Activated effector memory CD4-positive, alpha-beta T cell treated with anti-CD3 and anti-CD28 coated beads, Interleukin-2, amount 50 U/mL, for 16 hours (primary cell): ENCODE results near the gene ZNF816.
"Not testable (repeated sequence)": the region's sequence is repeated elsewhere in the genome, so short reads cannot be mapped to it uniquely, and the experiment has no call there.

Experiments
- DNase-seq: peaks from one replicate; pipeline ENCODE4 v3.0.0-alpha.2; 2020

ZNF816 gene

DNA sequence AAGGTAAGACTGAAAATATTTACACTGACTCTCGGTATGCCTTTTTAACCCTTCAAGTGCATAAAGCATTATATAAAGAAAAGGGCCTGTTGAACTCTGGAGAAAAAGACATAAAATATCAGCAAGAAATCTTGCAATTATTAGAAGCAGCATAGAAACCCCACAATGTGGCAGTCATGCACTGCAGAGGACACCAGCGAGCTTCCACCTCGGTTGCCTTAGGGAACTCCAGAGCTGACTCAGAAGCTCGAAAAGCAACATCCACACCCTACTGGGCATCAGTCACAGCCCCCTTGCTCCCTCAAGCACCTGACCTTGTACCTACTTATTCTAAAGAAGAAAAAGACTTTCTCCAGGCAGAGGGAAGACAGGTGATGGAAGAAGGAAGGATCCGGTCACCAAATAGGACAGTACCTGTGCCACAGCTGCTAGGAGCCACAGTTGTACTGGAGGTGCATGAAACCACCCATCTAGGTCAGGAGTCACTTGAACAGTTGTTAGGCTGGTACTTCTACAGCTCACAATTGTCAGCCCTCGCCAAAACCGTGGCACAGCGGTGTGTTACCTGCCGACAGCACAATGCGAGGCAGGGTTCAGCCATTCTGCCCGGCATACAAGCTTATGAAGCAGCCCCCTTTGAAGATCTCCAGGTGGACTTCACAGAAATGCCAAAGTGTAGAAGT, 2.9 kb downstream of the ZNF816 start:
- no peak for DNase-seq

DNA sequence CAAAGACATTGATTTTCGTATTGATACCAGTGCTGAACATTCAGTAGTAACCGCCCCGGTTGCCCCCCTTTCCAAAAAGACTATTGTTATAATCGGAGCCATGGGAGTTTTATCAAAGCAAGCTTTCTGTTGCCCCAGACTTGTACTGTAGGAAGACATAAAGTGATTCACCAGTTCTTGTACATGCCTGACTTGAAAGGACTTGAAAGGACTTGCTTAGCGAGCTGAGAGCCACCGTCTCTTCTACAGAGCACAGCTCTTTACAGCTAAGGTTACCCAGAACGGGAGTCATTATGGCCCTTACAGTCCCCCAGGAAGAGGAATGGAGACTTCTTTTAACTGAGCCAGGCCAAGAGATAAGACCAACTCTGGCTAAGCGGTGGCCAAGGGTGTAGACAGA, 5.1 kb downstream of the ZNF816 start:
- DNase-seq, result no peak

DNA sequence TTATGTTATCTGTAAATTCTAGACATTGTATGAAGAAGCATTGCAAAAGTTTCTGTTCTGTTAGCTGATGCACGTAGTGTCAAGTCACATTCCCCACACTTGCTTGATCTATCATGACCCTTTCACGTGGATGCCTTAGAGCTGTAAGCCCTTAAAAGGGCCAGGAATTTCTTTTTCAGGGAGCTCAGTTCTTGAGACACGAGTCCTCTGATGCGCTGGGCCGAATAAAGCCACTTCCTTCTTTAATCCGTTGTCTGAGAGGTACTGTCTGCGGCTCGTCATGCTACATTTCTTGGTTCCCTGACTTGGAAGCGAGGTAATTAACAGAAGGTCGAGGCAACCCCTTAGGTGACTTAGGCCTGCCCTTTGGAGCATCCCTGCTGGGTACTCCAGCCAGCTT, 5.8 kb downstream of the ZNF816 start:
- no peak for DNase-seq

DNA sequence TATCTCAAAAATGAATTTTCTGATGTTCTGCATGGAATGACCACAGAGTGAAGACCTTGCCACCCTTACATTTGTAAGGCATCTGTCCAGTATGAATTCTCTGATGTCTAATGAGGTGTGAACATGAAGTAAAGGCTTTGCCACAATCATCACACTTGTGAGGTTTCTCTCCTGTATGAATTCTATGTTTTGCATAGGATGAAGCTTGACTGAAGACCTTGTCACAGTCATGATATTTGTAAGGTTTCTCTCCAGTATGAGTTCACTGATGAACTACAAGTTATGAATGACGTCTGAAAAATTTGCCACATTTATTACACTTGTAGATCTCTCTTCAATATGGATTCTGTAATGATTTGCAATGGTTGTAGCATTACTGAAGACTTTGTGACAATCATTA, 13.3 kb downstream of the ZNF816 start:
- no peak for DNase-seq

DNA sequence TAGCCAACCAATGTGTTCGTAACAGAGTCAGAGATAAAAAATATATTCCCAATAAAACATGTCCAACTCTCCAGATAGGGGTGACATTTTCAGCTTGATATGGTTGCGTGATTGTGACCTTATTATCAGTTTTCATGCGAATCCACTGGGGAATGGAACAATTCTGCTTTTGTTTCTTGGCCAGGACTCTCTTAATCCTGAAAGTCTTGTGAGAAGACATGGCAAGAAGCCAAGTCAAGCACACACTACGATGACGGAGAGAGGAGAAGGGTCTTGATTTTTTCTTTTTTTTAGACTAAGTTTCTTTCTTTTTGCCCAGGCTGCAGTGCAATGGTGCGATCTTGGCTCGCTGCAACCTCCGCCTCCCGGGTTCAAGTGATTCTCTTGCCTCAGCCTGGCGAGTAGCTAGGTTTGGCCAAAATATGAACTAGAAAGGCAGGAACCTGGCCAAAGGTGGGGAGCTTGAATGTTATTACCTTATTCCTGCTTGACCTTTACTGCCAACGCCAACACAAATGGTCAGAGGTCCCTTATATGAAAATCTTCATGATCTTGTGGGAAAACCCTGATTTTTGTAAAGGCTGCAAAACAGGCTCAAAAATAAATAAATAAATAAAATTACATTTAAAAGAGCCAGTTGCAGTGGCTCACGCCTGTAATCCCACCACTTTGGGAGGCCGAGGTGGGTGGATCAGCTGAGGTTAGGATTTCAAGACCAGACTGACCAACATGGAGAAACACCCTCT, 14.5 kb downstream of the ZNF816 start:
- no peak for DNase-seq

DNA sequence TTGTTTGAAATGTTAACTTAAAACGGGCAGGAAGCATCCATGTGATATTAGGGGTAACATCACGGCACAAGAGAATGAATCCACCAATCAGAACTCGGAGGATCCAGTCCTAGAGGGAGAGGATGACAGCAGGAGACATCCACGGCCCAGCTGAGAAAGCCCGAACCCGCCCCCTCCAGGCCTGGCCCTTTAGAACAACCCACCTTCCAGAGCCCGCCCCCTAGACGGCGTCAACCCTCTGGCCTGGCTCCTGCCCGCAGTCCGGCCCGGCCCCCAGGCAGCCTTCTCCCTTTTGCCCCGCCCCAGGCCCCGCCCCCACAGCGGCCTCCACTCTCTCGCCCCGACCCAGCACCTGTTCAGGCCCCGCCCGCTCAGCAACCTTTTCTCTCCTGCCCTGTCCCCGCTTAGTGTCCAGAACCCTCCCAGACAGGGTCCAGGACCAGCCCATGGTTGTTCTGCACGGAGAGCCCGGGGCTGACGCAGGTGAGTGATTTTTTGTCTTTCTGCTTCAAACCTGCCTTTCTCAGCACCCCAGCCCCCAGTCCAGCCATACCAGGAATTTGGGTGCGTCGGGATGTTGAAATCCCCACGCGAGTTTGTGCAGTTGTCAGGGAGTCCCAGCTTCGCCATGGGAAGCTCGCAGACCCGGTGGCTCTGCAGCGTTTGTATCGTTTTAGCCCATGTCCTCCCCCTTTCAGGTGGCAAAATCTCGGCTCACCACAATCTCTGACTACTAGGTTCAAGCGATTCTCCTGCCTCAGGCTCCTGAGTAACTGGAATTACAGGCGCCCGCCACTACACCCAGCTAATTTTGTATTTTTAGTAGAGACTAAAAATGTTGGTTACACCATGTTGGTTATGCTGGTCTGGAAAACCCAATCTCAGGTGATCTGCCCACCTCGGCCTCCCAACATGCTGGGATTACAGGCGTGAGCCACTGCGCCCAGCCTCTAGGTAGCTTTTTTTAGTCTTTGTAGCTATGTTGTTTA, 16.1 kb downstream of the ZNF816 start:
- no peak for DNase-seq

DNA sequence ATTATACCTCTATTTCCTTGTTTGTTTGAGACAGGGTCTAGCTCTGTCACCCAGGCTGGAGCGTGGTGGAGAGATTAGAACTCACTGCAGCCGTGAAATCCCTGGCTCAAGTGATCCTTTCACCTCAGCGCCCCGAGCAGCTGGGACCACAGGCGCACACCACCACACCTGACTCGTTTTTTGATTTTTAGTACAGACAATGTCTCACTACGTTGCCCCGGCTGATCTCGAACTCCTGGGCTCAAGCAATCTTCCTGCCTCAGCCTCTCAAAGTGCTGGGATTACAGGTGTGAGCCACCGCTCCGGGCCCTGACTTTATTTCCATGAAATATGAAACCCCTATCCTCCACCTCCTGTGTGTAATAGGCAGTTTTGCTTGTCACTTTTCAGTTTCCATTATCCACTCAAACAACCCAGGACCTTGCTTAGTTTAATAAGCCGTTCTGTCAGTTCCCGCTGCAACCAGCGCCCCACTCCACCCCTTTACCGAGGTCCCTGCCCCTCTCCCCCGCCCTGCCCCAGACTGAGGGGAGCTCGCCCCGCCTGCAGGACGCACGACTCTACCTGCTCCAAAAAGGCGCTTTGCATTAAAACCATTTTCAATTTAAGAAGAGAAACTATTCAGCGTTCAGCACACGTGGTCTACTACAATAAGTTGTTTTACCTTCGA, 16.9 kb downstream of the ZNF816 start:
- no peak for DNase-seq

DNA sequence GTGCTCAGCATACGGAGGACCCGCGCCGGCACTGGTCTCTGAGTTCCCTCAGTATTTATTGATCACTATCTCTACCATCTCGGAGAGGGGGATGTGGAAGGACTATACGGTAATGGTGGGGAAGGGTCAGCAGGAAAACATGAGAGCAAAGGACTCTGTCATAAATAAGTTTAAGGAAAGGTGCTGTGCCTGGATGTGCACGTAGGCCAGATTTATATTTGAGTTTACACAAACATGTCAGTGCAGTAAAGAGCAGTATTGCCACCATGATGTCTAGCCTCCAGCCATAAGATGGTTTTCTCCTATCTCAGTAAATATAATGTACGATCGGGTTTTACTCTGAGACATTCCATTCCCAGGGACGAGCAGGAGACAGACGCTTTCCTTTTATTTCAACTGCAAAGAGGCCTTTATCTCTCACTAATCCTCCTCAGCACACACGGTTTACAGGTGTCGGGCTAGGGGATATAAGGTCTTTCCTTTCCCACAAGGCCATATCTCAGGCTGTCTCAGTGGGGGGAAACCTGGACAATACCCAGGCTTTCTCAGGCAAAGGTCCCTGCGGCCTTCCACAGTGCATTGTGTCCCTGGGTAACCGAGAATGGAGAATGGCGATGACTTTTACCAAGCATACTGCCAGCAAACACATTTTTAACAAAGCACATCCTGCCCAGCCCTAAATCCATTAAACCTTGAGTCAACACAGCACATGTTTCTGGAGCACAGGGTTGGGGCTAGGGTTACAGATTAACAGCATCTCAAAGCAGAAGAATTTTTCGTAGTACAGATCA, 17.8 kb downstream of the ZNF816 start:
- DNase-seq, result not testable (repeated sequence)

DNA sequence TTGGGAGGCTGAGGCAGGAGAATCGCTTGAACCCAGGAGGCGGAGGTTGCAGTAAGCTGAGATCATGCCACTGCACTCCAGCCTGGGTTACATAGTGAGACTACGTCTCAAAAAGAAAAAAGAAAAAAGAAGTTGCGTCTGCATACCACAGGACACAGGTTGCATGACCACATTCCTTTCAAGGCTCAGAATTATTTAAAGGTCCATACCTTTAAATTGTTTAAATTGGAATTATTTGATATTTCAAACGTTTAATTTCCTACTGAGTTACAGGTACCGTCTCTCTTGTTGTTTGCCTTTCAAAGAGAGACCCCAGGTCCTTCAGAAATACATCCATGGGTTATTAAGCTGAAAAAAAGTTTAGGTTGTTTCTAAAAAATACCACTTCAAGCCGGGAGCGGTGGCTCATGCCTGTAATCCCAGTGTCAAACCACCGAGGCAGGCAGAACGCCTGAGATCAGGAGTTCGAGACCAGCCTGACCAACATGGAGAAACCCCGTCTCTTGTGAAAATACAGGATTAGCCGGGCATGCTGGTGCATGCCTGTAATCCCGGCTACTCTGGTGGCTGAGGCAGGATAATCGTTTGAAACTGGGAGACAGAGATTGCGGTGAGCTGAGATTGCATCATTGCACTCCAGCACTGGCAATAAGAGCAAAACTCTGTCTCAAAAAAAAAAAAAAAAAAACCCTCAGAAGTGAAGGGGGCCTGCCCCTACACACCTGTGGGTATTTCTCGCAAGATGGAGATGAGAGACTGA, 18.6 kb downstream of the ZNF816 start:
- DNase-seq, result no peak

DNA sequence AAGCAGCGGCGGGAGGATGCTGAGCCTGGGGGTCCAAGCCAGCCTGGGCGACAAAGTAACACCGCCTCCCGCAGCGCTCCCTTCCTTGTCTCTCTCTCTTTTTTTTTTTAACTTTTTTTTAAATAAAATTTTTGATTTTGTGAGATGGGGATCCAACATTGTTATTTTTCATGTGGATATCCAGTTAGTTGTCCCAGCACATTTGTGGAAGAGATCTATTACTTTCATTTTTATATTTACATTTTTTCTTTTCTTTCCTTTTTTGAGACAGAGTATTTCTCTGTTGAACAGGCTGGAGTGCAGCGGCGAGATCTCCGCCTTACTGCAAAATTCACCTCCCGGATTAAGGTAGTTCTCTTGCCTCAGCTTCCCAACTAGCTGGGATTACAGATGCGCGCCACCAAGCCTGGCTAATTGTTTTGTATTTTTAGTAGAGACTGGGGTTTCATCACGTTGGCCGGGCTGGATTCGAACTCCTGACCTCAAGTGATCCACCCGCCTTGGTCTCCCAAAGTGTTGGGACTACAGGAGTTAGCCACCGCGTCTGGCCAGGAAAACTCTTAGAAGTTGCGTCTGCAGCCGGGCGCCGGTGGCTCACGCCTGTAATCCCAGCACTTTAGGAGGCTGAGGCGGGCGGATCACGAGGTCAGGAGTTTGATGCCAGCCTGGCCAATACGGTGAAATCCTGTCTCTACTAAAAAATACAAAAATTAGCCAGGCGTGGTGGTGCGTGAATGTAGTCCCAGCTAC, 19.4 kb downstream of the ZNF816 start:
- no peak for DNase-seq

DNA sequence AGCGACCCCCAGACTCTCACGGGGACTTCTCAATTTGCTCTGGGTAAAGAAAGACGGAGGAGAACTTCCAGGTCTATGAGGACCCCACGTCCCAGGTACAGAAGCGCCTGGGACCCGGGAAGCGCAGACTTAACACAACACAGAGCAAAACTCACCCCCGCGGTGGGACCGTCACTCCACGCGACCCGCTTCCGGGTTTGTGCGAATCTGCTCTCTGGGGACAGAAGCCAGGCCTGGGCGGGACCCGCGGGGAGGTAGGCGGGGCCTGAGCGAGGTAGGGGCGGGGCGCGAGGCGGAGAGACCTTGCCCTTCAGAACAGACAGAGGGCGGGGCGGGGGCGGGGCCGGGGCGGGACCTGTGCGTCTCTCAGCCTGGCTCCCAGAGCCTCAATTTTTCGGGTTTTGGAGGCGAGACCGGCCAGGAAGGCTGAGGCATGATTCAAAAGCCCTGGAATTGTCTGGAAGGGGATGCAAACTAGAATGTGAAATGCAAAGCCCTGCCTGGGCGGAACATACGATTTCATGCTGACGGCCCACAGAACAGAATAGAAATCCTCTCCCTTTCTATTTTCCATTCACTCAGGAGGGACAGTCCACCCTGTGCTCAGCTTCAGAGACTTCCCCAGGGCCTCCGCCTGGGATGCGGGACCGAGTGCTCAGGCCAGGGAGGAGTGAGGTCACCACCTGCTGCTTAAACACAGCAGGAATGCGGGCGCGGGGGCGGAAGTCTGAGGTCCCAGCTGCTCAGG, 20.1 kb downstream of the ZNF816 start:
- peak; percentile 98 for DNase-seq

DNA sequence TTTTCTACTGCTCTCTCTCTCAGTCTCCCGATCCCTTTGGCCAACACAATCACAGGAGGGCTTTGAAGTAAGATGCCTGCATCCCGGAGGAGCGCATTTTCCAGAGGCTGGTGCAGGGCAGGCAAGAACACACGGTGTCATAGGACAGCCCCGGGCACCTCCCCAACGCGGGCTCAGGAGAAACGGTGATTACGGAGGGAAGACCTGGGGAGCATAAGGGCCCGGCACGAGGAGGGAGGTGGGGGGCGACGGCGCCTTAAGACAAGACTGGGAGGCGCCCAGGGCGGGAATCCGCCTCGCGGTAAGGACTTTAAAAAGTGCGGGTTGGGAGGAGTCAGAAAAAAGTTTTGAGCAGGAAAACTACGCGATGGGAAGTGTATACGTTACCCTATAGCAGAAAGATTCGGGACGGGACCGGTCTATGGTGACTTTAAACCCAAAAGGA, 20.7 kb downstream of the ZNF816 start:
- peak; percentile 68 for DNase-seq

DNA sequence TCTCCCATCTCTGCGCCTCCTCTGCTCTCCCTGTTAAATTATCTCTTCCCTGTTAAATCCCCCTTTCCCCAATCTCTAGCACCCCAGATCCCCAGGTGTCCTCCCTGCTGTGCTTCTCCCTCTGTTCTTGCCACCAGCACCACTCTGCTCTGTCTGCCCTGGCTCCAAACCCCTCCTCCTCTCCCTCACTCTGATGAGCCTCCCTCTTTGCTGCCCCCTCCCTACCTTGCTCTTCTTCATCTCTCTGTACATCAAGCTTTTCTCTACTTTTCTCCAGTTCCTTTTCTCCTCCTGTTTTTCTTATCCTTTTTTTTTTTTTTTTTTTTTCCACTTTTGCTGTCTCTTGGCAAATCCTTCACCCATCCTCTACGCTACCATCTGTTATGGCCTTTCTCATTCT, 21.2 kb downstream of the ZNF816 start:
- DNase-seq, result not testable (repeated sequence)

DNA sequence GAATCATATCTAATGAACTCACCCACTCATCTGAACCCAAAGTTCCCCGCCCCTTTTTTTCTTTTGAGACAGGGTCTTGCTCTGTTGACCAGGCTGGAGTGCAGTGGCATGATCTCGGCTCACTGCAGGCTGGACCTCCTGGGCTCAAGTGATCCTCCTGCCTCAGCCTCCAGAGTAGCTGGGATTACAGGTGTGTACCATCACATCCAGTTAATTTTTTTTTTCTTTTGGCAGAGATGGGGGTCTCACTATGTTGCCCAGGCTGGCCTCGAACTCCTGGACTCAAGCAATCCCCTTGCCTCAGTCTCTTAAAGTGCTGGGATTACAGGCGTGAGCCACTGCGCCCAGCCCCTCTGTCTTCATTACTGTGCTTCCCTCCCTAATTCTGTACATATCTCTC, 21.8 kb downstream of the ZNF816 start:
- DNase-seq, result not testable (repeated sequence)

DNA sequence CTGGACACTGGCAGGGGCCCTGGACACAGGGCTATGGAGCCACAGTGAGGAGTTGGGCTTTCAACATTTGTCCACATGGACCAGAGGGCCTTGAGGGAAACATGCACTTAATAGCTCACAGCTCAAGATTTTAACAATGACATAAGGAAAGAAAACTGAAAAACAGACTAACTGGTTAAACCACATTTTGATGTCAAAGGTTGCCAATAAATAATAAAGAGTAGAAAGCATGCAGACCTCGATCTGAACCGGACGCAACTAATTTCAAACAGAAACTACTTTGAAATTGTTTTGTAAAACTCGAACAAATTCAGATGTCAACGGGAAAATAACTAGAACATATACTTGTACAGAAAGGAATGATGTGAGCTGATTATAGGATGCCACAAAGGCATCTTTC, 23.9 kb downstream of the ZNF816 start:
- DNase-seq, result no peak

DNA sequence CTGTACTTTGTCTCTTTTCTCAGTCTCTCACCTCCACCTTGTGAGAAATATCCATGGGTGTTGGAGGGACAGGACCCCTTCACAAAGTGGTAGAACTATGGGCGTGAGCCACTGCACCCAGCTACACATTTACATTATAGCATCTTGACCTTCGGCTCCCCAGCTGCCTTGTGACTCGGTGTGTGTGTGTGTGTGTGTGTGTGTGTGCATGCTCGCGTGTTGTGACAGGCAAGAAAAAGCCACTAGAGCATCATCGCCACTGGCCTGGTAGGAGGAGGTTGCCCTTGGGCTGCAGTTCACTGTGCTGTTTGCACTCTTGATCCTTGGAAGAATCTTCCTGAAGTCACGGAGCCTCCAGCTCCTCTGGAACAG, 25.7 kb downstream of the ZNF816 start:
- DNase-seq, result no peak

DNA sequence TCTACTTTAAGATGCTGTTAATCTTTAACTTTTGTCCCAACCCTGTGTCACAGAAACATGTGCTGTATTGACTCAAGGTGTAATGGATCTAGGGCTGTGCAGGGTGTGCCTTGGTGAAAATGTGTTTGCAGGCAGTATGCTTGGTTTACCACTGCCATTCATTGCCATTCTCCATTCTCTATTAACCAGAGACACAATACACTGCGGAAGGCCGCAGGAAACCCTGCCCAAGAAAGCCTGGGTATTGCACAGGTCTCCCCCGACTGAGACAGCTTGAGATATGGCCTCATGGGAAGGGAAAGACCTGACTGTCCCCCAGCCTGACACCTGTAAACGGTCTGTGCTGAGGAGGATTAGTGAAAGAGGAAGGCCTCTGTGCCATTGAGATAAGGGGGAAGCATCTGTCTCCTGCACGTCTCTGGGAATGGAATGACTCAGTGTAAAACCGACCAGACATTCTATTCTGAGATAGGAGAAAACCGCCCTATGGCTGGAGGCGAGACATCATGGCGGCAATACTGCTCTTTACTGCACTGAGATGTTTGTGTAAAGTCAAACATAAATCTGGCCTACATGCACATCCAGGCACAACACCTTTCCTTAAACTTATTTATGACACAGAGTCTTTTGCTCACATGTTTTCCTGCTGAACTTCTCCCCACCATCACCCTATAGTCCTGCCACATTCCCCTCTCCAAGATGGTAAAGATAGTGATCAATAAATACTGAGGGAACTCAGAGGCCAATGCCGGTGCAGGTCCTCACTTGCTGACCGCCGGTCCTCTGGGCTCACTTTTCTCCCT, 26.3 kb downstream of the ZNF816 start:
- DNase-seq, result no peak

DNA sequence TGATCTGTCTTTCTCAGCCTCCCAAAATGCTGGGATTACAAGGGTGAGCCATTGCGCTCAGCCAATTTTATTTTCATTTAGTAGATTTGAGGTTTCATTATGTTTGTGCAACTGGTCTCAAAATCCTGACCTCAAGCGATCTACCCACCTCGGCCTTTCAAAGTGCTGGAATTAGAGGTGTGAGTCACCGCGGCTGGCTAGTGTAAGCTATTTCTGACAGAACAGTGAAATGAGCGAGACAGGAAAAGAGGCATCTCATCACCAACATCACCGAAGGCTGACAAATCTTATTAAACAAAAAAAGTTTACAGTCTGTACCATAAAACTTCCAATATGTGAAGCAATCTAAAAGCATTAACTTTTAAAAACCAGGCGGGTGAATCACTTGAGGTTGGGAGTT, 27.2 kb downstream of the ZNF816 start:
- DNase-seq, result no peak

DNA sequence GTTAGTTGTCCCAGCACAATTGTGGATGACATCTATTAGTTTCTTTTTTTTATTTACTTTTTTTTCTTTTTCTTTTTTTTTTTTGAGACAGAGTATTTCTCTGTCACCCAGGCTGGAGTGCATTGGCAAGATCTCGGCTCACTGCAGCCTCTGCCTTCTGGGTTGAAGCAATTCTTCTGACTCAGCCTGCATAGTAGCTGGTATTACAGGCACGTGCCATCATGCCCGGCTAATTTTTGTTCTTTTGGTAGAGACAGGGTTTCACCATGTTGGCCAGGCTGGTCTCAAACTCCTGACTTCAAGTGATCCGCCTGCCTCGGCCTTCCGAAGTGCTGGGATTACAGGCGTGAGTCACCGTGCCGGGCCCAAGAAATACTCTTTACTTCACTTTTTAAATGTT, 38.0 kb downstream of the ZNF816 start:
- not testable (repeated sequence) for DNase-seq
